Epithelial cell of prostate (primary cell): ENCODE results near the gene CPNE8.
"Not testable (repeated sequence)": the region's sequence is repeated elsewhere in the genome, so short reads cannot be mapped to it uniquely, and the experiment has no call there.

Experiments used
- DNase-seq: peaks from one replicate; pipeline ENCODE4 v3.0.0-alpha.2; 2011; ENCODE audit warnings: low read depth, low spot score
- H3K27ac ChIP-seq: fragments of 450-650 bp; 2 replicates; pipeline ENCODE4 v1.5.1; 2017; ENCODE audit warnings: mild to moderate bottlenecking

Gene CPNE8

GRCh38 chr12:38745601-38746000 is 159.8 kb downstream of the CPNE8 start:
- no peak for DNase-seq

DNA sequence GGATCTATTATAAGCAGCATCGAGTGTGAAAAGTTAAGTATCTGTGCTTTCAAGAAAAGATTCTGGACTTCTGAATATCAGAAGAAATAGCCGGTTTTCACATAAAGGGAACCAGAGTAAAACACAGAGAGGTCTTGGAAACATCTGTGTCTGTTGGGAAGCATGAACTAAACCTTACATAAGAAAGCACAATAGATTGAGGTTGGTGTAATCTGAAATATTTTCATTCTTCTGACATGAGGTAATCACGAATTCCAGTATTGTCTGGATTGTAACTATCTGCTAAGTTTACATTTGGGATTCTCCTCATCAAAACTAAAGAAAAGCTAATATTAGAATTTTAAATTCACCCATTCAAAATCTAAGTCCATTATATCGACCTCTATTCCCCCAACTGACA is 161.3 kb downstream of the CPNE8 start:
- H3K27ac ChIP-seq: no peak overlapping the region
- no peak for DNase-seq

More at GRCh38 chr12:38745601-38746000, 159.8 kb downstream of the CPNE8 start:
- H3K27ac ChIP-seq: no peak overlapping the region

- not testable (repeated sequence) for DNase-seq, H3K27ac ChIP-seq
Observed at GRCh38 chr12:38742496-38742895, 162.9 kb downstream of the CPNE8 start.

DNA sequence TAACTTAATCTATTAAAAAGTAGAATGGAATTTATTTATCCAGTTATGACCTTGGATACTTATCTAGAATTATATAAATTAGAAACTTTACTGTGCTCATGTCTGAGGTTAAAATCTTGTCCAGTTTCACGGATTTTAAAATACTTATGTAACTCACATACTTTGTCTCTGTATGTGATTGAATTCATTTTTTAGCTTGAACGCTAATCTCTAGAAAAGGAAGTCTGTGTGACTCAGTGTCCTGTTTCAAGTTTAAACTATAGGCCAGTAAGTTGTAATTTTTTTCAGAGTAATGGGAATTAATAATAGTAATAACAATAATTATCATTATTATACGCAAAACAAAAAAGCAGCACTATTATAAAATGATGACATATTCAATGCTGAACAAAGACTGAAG is 168.6 kb downstream of the CPNE8 start:
- DNase-seq: no peak
- no peak overlapping the region for H3K27ac ChIP-seq

DNA sequence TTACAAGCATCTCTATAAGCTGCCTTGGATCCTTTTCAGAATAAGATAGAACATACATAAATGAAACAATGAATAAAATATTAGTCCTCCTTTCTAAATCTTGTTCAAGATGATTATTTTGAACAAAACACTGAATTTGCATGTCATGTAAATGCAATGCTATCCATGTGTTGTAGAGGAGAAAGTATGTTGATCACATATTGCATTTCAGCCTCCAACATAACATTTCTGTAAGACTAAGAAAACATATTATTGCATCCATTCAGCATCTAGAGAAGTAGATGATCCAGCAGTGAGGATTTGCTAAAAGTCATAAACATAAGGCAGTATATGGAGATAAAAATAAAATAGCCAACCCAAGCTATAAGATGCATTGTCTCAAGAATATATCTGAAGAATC is 172.6 kb downstream of the CPNE8 start:
- H3K27ac ChIP-seq: no peak overlapping the region
- no peak for DNase-seq

DNA sequence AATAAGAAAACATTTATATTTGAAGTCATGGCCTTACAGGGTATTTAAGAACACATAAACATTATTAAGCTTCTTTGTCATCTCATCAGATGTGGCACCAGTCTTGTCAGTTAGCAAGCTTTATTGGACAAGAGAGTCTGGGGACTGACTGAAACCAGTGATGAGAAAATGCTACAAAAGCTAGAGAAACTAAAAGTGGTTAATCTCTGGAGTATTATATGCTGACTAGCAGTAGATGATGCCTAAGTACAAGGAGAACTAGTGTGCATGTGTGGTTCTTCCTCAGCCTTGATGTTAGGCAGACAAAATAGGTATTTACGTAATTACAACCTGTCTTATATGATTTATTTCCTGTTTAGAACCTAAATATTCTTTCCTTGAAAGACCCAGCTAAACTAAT is 176.5 kb downstream of the CPNE8 start:
- DNase-seq: no peak
- no peak overlapping the region for H3K27ac ChIP-seq

DNA sequence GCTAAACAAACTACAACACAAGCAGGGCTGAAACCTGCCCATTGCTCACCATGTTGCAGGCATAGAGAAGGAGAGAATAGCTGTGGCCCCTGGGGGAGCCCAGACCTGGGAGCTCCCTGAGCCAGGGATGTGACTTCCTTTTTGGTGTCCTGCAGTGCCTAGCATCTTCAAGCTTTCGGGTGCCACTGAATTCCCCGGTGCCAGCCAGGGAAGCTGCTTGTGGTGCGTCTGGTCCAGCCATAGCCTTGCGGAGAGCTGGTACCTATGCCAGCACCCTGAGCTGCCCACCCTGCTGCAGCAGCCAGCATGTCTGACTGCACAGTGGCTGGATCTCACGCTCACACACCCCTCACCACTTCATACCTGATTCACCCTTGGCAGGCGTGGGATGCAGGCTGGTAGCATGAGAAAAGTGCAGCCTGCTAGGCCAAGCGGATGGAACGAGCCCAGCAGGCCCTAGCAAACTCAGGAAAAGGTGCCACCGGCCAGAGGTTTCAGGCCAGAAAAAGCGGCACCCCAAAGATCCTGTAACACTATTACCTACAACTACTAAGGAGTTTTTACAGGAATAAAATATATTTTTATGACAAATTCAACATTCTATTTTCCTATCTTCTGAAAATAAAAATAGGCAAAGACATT is 183.7 kb downstream of the CPNE8 start:
- no peak for DNase-seq

DNA sequence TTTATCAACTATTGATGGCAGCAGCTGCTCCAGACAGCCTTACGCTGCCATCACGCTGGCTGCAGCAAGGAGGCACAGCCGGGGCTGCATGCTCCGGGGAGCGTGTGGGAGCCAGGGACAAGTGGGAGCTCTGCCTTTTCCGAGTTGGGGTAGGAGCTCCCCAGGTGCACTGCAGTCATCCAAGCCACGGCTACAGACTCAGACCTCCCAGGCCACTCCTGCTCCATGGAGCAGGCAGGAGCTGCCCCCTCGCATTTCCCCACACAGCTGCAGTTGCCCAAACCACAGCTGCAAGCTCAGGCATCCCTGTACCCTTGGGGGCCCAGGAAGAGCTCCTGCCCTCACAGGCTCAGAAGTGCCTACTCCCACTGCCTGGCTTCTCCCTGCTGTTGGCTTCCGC is 184.7 kb downstream of the CPNE8 start:
- H3K27ac ChIP-seq: no peak overlapping the region
- no peak for DNase-seq

More for the DNA sequence above, 183.7 kb downstream of the CPNE8 start:
- H3K27ac ChIP-seq: no peak overlapping the region

DNA sequence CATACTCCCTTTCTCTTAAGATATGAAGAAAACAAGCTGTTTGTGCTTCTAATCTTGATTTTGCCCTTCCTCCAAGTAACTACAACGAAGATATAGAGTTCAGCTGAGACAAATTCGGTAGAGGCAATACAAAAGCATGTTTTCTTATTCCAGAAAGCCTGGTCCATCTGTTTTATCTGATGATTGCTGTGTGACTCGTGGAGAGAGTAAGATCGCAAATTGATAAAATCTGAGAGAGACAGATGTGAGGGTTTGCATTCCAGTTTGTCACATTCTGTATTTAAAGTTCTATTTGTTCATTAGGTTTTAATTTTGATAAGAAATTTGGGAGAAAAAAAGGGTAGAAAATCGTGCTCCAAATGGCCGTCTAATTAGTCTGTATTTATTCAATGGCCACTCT is 192.1 kb downstream of the CPNE8 start:
- no peak overlapping the region for H3K27ac ChIP-seq
- no peak for DNase-seq

DNA sequence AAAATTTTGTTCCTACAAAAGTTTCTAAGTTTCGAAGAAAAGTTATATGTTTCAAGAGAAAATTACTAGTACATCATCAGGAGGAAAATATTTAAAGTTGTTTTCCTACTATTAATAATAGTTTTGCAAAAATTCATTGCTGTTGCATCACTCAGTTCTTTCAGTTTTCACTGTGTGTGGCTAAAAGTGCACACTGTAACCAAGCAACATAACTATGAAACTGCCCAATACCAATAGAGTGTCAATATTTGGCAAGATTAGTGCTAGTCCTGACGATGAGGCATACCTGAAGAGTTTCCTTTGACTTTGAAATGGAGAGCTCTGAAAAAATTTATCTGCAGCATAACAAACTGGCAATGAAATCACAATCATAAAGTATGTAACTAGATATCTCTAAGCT is 194.3 kb downstream of the CPNE8 start:
- H3K27ac ChIP-seq: no peak overlapping the region
- DNase-seq: no peak

GRCh38 chr12:38708466-38708865 is 196.9 kb downstream of the CPNE8 start:
- H3K27ac ChIP-seq: no peak overlapping the region

DNA sequence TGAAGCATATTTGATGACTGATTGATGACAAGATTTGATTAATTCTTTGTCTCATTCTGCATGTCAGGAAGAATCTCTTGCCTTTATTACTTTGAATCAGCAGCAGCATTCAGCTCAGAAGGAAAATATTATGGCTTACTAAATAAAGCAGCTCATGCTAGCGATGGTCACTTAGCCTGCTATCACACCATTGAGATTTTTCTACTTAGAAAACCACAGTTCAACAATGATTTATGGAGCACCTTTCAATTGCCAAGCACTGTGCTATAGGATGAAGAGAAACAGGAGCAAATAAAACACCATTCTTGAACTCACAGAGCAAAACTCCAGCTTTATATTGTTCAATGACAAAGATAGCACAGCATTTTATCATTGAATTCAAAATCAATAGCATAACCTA is 197.7 kb downstream of the CPNE8 start:
- DNase-seq: no peak
- no peak overlapping the region for H3K27ac ChIP-seq

More at GRCh38 chr12:38708466-38708865, 196.9 kb downstream of the CPNE8 start:
- no peak for DNase-seq

- no peak for DNase-seq
- no peak overlapping the region for H3K27ac ChIP-seq
Observed at GRCh38 chr12:38697289-38697688, 208.1 kb downstream of the CPNE8 start.

GRCh38 chr12:38695057-38695456 is 210.3 kb downstream of the CPNE8 start:
- H3K27ac ChIP-seq: no peak overlapping the region
- DNase-seq: no peak

GRCh38 chr12:38691164-38691563 is 214.2 kb downstream of the CPNE8 start:
- DNase-seq: peak; percentile 6
- H3K27ac ChIP-seq: no peak overlapping the region

DNA sequence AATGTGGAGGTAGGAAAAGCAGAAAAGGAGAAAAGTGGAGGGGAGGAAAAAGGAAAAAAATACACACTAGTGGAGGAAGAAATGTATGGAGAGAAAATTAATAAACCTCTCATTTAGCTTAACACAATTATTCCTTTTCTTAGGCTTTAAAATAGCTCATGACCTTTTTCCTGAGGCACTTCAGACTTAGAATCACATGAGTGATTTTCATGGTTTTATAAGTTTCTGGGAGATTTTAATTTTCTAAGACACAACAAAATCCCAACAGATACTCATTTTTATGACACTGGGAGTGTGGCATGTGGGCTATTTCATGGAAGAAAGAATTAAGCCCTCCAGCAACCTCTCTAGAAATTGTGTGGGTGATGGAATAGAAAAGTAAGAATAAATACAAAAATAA is 214.7 kb downstream of the CPNE8 start:
- H3K27ac ChIP-seq: no peak overlapping the region
- no peak for DNase-seq

- no peak for DNase-seq
- no peak overlapping the region for H3K27ac ChIP-seq
Observed at GRCh38 chr12:38689704-38690103, 215.7 kb downstream of the CPNE8 start.

DNA sequence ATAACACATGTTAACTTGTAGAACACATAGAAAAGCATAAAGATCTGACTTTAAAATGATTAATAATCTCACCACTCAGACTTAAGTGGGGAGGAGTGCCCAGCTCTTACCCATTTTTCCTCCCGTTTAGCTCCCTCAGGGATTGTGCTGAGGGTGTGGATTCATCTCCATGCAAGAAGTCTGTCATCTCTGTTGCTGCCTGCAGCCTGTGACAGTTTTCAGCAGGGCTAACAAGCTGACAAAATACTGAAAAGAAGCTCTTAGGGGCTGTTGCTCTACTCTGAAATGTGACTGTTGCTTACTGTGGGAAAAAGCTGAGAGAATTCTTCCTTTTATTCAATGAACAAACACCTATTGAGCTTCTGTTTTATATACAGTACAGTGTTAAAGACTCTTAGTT is 216.2 kb downstream of the CPNE8 start:
- DNase-seq: no peak
- H3K27ac ChIP-seq: no peak overlapping the region

- no peak for DNase-seq
- no peak overlapping the region for H3K27ac ChIP-seq
Observed at GRCh38 chr12:38682521-38682920, 222.9 kb downstream of the CPNE8 start.

GRCh38 chr12:38669530-38669929 is 235.9 kb downstream of the CPNE8 start:
- no peak overlapping the region for H3K27ac ChIP-seq
- no peak for DNase-seq

DNA sequence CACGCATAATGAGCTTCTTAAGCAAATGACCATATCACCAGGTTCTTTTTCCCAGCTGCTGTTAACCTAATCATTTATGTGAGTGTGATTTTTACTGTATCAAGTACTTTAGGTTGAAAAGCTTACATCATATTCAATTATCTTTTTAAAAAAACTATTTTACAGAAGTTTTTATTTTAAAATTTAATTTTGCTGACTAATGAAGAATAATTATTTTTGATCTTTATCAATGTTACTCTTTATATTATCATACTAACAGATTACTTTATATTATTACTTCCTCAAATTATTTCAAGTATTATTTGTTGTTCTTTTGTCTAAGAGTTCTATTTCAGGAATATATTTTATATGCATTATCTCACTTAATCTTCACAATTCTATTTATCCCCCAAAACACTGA is 236.3 kb downstream of the CPNE8 start:
- no peak for DNase-seq
- H3K27ac ChIP-seq: no peak overlapping the region

DNA sequence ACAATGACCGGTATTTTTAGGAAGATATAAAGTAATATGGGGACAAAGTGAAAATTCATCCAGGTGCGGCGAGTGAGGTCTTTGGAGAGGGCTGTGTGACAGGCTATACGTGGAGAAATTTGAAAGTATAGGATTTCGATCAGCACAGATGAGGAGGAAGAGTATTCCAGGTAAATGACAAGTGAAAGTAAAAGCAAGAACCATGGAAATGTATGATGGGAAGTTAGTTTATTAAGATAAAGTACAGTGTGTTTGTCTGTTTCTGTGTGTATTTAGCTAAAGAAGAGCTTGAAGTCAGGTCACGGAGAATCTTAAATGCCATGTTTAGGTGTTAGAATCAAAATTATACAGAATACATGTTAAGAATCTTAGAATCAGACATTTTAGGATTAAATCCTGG is 239.0 kb downstream of the CPNE8 start:
- H3K27ac ChIP-seq: no peak overlapping the region
- no peak for DNase-seq
